ENCODE measurements around the gene NEDD4.

GRCh38 chr15:55782901-55783300, 210.5 kb downstream of the NEDD4 start:
- TF ChIP-seq, protein P1, sequence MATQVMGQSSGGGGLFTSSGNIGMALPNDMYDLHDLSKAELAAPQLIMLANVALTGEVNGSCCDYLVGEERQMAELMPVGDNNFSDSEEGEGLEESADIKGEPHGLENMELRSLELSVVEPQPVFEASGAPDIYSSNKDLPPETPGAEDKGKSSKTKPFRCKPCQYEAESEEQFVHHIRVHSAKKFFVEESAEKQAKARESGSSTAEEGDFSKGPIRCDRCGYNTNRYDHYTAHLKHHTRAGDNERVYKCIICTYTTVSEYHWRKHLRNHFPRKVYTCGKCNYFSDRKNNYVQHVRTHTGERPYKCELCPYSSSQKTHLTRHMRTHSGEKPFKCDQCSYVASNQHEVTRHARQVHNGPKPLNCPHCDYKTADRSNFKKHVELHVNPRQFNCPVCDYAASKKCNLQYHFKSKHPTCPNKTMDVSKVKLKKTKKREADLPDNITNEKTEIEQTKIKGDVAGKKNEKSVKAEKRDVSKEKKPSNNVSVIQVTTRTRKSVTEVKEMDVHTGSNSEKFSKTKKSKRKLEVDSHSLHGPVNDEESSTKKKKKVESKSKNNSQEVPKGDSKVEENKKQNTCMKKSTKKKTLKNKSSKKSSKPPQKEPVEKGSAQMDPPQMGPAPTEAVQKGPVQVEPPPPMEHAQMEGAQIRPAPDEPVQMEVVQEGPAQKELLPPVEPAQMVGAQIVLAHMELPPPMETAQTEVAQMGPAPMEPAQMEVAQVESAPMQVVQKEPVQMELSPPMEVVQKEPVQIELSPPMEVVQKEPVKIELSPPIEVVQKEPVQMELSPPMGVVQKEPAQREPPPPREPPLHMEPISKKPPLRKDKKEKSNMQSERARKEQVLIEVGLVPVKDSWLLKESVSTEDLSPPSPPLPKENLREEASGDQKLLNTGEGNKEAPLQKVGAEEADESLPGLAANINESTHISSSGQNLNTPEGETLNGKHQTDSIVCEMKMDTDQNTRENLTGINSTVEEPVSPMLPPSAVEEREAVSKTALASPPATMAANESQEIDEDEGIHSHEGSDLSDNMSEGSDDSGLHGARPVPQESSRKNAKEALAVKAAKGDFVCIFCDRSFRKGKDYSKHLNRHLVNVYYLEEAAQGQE (tag by site-specific recombination; IDR thresholded peaks at IDR 0.05), result no peak
- TF ChIP-seq ZNF302 (tag by site-specific recombination; IDR thresholded peaks at IDR 0.05; ENCODE audit: low read depth), result no peak
- TF ChIP-seq, protein P2, sequence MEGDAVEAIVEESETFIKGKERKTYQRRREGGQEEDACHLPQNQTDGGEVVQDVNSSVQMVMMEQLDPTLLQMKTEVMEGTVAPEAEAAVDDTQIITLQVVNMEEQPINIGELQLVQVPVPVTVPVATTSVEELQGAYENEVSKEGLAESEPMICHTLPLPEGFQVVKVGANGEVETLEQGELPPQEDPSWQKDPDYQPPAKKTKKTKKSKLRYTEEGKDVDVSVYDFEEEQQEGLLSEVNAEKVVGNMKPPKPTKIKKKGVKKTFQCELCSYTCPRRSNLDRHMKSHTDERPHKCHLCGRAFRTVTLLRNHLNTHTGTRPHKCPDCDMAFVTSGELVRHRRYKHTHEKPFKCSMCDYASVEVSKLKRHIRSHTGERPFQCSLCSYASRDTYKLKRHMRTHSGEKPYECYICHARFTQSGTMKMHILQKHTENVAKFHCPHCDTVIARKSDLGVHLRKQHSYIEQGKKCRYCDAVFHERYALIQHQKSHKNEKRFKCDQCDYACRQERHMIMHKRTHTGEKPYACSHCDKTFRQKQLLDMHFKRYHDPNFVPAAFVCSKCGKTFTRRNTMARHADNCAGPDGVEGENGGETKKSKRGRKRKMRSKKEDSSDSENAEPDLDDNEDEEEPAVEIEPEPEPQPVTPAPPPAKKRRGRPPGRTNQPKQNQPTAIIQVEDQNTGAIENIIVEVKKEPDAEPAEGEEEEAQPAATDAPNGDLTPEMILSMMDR (tag by site-specific recombination; IDR thresholded peaks at IDR 0.05), result no peak
- no peak for TF ChIP-seq ZEB2 (tag by site-specific recombination; IDR thresholded peaks at IDR 0.05)
- TF ChIP-seq TRIM28 (IDR thresholded peaks at IDR 0.05; ENCODE audit: borderline replicate concordance, low read length), result no peak
- no peak for TF ChIP-seq ZNF513 (tag by site-specific recombination; IDR thresholded peaks at IDR 0.05)
- no peak for TF ChIP-seq SETDB1 (IDR thresholded peaks at IDR 0.05; ENCODE audit: insufficient read length, low read length)
- TF ChIP-seq BCL11A (tag by site-specific recombination; IDR thresholded peaks at IDR 0.05; ENCODE audit: low read depth), result no peak
- no peak for TF ChIP-seq PBX3 (CRISPR knock-in tag; IDR thresholded peaks at IDR 0.05)
